Measurements from ENCODE around the gene G0S2.

G0S2 gene

DNA sequence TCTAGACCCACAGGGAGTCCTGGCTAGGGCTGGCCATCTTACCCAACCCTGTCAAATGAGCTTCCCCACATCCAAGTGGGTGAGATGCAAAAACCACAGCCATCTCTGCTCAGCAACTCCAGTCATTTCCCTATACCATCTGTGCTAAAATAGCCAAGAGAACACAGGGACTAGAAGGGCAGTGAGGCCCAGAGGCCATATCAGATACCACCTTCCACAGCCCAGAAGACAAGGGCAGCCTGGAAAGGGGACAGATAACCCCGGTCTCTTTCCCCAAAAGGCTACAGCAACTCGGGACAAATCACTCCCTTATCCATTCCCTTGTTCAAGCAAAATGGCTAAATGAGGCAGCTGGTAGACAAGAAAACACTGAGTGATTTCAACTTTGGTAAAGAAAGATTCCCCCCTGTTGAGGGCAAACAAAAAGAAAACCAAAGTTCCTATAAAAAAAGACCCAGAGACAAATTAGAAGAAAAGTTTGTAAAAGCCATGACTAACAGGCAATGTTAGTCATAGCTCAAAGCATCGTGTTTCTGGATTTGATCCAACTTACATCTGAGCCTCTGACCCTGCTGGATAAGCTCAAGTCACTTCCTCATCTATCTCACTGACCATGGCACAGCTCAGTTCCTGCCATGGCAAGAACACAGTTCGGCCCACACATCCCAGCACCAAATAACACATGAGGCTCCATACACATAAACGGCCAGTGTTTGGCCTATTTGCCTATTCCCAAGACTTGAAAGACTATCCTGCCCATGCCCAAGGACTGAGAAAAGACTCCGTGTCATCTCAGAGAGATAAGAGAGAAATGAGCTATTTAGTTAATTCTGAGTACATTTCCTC, 26.1 kb upstream of the G0S2 start:
- peak; percentile 62 for DNase-seq (ENCODE audit: low read depth)

DNA sequence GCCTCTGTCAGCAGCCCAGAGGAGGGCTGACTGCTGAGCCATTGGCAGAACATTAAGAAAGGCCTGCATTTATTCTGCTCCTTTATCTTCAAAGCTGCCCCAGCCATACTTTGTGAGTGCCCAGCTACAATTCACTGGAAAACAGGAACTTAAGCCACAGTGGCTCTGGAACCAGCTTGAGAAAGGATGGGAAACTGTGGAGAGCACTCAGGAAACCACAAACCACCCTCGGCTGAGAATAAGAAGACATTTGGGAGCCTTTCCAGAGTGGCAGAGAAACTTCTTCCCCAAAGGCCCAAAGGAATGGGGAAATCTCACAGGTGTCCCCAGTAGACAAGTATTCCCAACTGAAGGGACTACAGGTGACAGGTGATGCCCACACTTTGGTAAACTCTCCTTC, 24.8 kb upstream of the G0S2 start:
- DNase-seq (ENCODE audit: low read depth) = no peak

GRCh38 chr1:209651138-209651587, 24.0 kb upstream of the G0S2 start:
- no peak for DNase-seq (ENCODE audit: low read depth)

- no peak for DNase-seq (ENCODE audit: low read depth)
Measured at GRCh38 chr1:209652121-209652735, 23.0 kb upstream of the G0S2 start, which contains the start of gene LAMB3. TSS of gene LAMB3 (minus strand) at chr1:209652425. CDS start at chr1:209650944, 1,481 bp downstream.

GRCh38 chr1:209652873-209653401, 22.3 kb upstream of the G0S2 start:
- no peak for DNase-seq (ENCODE audit: low read depth)

GRCh38 chr1:209653915-209654351, 21.3 kb upstream of the G0S2 start:
- DNase-seq (ENCODE audit: low read depth) = no peak

DNA sequence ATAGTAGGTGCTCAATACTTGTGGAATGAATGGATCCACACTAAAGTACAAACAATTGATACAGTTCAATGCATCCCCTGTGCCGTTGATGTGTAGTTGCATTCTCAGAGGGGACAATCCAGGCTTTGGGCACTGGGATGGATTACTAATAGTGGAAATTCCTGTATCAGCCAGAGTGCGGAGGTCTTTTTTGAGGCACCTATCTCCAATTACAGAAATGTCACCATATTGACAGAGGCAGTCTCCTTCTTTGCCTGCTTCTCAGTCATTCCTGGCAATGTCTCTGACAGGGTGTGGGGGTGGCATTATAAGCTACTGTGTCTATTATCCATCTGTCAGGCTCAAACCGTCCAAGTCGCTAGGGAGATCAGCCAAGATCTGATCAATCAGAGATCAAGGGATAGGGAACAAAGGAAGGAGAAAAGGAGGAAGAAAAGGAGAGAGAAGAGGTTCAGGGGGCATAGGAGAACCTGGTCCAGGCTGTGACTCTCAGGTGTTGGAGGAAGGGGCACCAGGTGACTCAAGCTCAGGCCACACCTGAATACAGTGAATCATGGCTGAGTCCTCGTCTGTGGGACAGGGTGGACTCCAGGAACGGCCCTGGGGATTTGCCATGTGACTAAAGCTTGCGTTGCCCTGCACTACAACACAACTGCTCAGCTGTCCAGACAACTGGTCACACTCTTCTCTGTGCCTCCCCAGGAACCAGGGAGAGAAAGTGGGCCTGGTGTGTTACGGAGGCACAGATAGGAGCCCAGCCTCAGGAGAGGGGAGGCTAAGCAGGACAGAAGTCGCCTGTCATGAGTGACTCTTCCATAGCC, 19.6 kb upstream of the G0S2 start:
- no peak for DNase-seq (ENCODE audit: low read depth)

- DNase-seq (ENCODE audit: low read depth) = no peak
Measured at GRCh38 chr1:209657140-209657879, 17.9 kb upstream of the G0S2 start.

DNA sequence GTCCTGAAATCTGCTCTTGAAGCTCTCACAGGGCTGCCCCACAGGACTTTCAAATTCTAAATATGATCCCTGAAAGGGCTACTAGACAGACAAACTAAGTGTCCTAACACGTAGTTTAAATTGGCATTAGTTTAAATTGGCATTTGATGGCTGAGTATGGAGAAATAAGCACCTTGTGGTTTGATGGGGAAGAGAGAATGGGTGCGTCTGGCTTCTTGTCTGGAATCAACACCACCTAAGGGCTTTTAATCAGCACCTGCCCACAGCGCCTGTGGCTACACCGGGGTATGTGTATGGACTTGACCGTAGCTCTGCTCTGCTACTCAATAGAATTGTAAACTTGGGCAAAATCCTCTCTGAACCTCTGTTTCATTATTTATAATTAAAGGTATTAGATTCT, 17.3 kb upstream of the G0S2 start:
- DNase-seq (ENCODE audit: low read depth) = no peak

DNA sequence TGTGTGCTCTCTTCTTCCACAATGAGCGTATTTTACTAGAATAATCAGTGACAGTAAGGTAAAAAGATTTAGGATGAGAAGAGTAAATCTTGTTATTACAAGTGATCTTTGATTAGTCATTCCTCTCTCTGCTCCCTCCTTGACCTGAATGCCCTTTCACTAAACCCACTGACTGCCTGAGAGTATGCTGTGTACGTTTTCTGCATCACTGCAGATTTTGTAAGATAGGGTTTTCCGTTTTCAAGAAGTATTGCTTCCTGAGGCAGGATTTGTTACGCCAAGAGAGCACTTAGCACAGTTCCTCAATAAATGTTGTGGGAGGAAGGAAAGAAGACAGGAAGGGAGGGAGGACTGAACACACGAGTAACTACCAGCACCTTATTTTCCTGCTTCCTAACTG, 15.3 kb upstream of the G0S2 start:
- no peak for DNase-seq (ENCODE audit: low read depth)

DNA sequence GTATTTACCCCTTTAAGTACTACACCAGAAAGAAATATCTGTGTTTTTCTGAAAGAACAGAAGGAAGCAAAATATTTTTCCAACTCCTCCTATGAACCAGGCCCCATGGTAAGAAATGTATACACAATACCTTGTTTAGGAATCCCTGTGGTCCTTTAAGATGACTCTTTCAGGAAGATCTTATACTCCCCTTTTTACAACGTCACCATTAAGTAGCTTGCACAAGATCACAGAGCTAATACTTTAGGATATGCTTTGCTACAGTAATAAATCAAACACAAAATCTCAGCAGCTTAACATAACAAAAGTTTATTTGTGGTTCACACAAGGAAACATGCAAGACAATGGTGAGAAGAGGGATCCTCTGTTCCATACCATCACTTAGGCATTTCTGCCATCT, 14.1 kb upstream of the G0S2 start:
- no peak for DNase-seq (ENCODE audit: low read depth)

GRCh38 chr1:209662879-209663327, 12.3 kb upstream of the G0S2 start:
- DNase-seq (ENCODE audit: low read depth) = no peak

DNA sequence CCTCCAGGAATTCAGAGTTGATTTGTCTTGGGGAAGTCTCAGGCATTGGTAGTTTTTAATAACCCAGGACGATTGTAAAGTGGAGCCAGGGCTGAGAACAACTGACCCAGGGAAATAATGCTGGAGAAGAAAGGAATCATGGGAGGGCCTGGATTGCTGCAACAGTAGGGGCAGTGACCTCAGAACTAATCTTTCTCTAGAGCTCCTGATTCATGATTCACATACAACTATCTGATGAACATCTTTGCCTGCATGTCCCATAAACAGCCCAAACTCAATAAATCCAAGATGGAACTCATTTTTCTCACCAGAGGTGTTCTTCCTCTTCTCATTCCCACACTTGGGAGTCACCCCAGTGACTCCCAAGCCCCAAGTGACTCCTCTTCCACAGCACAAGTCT, 8.1 kb upstream of the G0S2 start:
- DNase-seq (ENCODE audit: low read depth) = no peak

DNA sequence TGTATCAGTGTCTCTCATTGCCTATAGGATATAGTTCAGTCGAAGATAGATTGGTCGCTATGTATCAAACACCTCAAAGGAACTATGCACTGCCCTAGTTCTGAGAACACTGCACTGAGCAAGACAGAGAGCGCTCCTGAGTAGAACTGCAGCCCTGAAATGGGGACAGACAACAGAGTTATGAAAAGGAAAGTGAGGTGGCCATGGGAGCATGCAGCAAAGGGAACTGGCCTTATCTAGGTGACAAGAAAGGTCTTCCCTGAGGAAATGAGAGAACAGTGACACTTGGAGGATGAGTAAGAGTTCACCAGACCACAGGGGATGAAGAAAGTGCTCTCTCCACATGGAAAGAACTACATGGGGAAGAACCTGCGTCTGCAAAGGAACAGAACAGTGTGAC, 7.5 kb upstream of the G0S2 start:
- no peak for DNase-seq (ENCODE audit: low read depth)

DNA sequence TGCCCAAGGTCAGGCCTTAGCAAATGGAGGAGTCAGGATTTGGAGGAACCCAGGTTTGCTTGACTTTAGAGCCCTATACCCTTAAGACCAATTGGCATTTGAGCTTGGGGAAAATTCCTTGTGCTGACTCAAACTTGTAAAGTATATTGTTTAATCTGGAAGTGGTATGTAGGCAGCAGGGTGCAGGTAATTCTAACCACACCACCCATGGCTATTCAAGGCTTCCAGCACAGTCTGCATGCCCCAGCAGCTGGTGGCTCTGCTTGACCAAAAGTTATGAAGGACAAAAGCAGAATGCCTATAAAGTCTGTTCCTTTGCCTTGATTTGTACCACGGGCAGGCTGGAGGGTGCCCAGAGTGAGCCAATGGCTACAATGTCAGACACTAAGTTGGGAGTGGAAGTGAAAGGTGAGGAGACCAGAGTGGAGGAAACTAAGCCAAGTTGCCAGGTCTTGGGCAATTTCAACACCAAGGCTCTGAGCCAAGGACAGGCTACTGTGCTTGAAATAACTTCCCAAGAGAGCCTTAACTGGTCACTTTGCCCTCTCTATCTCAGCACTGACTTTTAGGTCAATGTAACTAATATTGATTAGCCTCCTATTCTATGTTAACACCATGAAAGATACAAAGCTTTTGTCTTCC, 4.7 kb upstream of the G0S2 start:
- DNase-seq (ENCODE audit: low read depth) = no peak

DNA sequence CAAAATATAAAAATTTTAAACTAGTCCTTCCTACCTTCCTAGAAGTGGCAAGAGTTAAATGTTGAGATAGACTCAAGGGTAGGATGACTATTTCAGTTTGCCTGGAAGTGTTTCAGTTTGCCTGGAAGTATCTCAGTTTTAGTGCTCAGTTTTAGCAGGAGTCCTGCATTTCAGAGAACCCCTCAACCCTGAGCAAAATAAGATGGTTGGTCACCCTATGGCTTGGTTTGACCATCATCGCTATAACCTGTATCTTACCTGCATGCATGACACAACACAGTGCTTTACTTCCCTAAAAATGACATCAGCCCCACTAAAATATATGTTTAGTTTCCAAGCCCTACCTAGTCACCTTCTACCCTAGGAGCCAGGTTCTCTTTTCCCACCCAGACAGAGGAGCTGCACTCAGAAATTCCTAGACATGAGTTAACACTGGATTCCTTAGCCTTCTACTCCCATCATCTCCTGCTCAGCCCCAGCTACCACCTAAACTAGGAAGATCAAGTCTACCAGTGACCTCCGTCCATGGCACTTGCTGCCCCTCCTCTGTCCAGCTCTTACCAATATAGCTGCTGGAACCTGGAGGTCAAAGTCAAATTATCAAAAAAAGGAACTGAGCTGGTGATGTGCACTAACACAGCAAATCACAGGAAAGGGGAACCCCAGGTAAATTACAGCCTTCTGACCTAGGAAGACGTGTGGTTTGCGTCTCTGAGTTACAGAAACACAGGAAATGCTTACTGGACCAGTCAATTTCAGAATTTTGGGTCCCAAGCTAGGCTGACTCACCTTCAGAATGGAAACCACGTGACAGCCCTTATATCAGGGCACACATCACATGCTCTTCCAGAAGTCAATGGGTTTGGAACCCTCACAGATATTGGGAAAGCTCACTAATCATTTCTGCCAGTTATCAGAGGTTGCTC, 2.2 kb upstream of the G0S2 start:
- DNase-seq (ENCODE audit: low read depth) = no peak

DNA sequence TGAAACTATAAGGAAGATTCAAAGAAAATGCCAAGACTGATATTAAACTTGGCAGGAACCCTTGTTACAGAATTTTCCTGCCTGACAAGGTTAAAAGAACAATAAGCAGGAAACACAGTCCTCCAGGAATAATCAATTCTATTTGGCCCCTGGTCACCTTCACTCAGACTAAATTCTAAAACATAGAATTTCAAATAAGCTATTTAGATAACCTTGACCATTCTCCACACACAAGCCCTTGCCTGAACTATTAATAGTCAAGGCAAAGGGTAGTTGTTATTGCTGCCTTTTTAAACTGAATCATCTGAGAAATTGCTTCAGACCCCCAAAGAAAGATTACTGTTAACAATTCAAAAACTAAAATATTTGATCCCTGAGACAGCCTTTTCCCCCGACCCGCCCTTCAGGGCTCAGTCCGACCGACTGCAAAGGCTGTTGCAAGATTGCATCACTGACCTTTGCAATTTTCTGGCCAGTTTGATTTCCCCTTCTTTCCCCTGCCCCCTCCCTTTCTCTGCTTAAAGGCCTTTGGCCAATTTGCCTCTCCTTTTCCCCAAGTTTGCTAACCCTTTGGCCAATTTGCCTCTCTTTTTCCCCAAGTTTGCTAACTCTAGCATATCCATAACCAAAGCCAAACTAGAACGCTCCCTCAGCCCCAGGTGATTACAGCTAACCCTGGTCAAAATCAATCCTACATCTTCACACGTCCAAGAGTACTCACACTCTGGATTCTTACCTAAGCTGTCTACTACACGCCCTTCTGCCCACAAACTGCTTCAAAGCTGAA, 1.4 kb upstream of the G0S2 start:
- DNase-seq (ENCODE audit: low read depth) = no peak

DNA sequence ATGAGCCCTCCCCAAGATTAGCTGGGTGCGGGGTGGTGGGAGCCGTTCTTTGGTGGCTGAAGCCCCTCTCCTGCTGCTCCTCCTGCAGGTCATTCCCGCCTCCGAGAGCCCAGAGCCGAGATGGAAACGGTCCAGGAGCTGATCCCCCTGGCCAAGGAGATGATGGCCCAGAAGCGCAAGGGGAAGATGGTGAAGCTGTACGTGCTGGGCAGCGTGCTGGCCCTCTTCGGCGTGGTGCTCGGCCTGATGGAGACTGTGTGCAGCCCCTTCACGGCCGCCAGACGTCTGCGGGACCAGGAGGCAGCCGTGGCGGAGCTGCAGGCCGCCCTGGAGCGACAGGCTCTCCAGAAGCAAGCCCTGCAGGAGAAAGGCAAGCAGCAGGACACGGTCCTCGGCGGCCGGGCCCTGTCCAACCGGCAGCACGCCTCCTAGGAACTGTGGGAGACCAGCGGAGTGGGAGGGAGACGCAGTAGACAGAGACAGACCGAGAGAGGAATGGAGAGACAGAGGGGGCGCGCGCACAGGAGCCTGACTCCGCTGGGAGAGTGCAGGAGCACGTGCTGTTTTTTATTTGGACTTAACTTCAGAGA, 448 bp downstream of the G0S2 start:
- DNase-seq (ENCODE audit: low read depth) = no peak
